HG02840 (cell line): ENCODE results near the gene KLF14.
"Not testable (repeated sequence)": the region's sequence is repeated elsewhere in the genome, so short reads cannot be mapped to it uniquely, and the experiment has no call there.

Experiments
- ATAC-seq: cut with Tn5 transposase; IDR thresholded peaks from one replicate; pipeline ENCODE4 v1.9.1; 2021; ENCODE audit warnings: mild to moderate bottlenecking, moderate library complexity, moderate number of reproducible peaks; ENCODE audit not compliant: unreplicated experiment, low FRiP score

Gene KLF14

DNA sequence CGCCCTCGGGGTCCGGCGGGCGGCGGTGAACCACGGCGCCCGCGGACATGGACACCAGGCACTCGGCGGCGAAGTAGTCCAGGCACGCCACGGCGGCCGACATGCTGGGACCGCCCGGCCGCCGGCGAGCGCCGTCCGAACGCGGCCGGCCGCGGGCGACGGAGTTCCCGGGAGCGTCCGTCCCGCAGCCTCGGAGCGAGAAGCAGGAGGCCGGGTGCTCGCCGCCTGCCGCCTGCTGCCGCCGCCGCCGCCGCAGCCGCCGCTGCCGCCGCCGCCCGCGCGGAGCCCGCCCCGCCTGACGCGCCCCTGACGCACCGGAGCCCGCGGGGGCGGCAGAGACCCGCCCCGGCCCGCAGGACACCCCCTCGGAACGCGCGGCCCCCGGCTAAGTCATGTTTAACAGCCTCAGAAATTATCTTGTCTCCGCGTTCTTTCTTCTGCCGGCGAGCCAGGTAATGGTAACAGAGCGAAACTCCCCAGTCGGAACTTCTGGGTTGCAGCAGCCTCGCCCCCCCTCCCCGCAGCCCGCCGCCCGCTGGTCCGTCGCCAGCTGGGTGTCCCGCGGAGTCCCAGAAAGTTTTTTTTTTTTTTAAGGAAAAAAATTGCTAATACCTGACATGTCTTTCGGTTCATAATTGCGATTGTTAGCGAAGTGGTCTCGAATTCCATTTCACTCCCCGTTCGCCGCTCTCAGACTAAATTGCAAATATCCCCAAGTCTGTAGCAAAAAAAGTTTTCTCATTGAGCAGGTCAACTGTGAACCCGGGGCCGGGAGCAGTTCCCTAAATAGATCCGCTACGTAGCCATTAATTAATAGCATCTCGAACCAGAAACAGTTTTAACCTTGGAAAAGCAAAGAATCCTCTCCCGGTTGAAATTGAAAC is at the start of gene KLF14:
KLF14 (minus strand) TSS at position 277 of the 884 bp plus-strand sequence; CDS start at position 103, 174 bp downstream.
- no peak for ATAC-seq

GRCh38 chr7:130781346-130781745 is 47.3 kb upstream of the KLF14 start:
- ATAC-seq = no peak

- ATAC-seq = no peak
Observed at GRCh38 chr7:130777426-130777825, 43.4 kb upstream of the KLF14 start.

GRCh38 chr7:130772456-130772855 is 38.4 kb upstream of the KLF14 start:
- ATAC-seq = not testable (repeated sequence)

DNA sequence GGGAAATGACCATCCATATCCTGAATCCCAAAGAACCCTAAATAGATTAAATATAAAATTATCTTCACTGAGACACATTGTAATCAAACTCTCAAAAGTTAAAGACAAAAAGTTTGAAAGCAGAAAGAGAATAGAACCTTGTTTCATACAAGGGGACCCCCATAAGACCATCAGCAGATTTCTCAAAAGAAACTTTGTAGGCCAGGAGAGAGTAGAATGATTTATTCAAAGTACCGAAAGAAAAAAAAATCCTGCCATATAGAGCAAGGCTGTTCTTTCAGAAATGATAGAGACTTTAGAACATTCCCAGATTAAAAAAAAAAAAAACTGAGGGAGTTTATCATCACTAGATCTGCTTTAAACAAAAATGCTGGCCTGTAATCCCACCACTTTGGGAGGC is 34.8 kb upstream of the KLF14 start:
- ATAC-seq = no peak

DNA sequence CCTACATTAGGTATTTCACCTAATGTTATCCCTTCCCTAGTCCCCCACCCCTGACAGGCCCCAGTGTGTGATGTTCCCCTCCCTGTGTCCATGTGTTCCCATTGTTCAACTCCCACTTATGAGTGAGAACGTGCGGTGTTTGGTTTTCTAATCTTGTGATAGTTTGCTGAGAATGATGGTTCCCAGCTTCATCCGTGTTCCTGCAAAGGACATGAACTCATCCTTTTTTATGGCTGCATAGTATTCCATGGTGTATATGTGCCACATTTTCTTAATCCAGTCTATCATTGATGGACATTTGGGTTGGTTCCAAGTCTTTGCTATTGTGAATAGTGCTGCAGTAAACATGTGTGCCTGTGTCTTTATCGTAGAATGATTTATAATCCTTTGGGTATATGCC is 30.6 kb upstream of the KLF14 start:
- not testable (repeated sequence) for ATAC-seq

- ATAC-seq = no peak
Observed at GRCh38 chr7:130758429-130759056, 24.5 kb upstream of the KLF14 start.

GRCh38 chr7:130756316-130756715 is 22.3 kb upstream of the KLF14 start:
- no peak for ATAC-seq

DNA sequence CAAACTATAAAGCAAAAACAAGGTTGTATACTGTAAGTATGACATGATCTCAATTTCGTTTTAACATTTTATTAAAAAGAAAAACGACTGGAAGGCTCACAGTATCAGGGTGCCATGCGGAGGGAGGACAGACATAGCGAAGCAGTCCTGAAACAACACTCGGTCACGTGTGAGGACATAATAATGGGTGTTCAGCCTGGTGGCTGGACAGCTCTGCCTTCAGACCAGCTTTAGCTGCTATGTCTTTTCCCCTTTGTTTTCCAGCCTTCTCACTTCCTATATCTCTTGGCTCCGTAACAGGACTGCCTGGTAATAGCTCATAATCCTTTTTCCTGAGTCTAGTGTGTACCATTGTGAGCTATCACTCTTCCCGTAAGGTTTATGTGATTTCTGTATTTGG is 18.4 kb upstream of the KLF14 start:
- no peak for ATAC-seq

DNA sequence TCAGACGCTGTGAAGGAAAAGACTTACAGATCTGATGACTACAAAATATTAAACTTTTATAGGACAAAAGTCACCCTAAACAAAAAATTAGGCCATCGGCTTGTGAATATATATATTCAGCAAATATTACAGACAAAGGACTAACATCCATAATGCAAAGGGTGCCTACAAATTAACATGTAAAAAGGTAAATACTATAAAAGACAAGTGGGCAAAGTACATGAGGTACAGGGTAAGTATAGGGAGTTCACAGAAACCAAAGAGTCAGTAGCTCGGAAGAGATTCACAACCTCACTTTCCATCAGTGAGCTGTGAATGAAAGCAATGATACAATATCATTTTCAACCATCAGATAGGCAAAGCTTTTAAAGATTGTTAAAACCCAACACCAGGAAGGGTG is 16.7 kb upstream of the KLF14 start:
- ATAC-seq = no peak

DNA sequence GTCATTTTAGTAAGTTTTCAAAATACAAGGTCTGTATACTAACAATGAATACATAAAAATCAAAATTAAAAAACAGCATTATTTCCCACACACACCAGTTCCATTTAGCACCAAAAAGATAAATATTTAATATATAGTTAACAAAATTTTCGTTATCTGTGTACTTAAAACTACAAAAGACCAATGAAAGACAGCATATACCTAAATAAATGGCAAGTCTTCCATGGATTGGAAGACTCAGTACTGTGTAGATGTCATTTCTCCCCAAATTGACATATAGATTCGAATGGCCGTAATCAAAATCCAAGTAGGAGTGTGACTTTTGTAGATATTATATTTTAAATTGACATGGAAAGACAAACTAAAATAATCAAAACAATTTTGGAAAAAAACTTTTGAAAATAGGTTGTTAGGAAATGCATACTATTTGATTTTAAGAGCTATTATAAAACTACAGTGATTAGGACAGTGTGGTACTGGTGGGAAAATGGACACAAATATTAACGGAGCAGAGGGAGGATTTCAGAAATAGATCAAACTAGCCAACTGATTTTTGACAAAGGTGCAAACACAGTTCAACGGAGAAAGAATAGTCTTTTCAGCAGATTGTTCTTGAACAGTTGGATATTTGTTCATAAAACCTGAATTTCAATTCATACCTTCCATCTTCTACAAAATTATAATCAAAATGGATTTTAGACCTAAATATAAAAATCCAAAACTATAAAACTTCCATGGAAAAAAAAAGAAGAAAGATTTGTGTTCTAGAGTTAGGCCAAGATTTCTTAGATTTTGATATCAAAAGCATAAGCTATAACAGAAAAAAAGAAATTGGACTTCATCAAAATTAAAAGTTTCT is 14.8 kb upstream of the KLF14 start:
- no peak for ATAC-seq

GRCh38 chr7:130741331-130741995 is 7.5 kb upstream of the KLF14 start:
- ATAC-seq = no peak

GRCh38 chr7:130740606-130741005 is 6.6 kb upstream of the KLF14 start:
- ATAC-seq = no peak

- ATAC-seq = no peak
Observed at GRCh38 chr7:130736298-130736900, 2.4 kb upstream of the KLF14 start.

DNA sequence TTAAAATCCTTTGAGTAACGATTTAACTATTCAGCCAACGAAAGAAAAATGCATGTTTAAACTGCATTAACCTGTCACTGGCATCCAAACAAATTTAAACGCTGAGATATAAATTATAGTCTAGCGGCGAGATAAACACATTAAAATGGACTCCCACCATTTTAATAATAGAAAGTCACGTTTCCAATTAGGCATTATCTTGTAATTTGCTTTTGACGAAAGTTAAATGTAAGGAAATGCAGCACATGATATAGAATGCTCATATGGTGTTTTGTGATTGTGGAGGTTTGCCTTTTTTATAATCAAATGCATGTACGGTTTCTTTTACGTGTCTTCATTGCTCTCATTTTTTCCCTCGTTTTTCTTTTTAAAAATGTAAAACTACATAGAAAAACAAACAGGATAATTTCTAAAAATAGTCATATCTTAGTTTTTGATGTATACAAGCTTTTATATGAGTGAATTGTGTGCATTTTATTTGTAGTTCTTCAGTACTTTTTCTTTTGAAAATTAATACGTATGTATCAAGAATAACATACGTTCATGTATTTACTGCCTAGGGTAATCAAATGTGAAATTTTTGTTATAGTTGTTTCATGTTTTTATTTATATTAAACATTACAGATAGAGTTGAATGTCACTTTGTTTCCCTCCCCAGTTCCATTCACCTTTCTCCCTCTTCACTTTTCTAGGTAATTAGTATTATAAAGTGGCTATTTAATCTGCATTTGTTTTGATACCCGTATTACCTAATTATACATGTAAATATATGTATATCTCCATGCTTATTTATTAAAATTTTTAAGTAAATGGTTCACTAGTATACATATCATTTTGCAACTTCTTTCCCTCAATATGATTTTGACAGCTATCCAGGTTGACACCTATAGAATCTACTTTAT is 1.1 kb upstream of the KLF14 start:
- no peak for ATAC-seq

- no peak for ATAC-seq
Observed at GRCh38 chr7:130732980-130733930, 752 bp downstream of the KLF14 start.

DNA sequence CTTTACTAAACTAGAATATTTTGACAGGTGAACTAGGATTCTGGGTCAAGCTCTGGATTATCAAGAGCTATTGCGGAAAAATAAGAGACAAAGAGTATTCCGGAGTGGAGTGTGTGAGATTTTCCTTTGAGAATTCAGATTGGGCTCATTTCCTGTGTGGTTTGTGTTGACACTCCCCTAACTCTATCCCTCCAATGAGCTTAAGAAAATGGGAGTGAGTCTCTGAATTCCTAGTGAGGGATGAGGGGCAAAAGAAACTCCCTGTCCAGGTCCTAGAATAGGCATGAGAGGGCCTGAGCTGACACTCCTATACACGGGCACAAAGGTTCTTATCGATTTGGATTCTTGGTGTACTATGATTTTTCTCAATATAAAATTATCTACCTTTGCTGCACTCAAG is 10.2 kb downstream of the KLF14 start:
- no peak for ATAC-seq
